Peyer's patch (tissue), 4 donors: ENCODE results near the gene TTC12.

Experiments
- POLR2A ChIP-seq, 2 donors: fragments of 450-650 bp; IDR thresholded peaks; one replicate each; pipeline ENCODE4 v1.5.1; 2017; ENCODE audit warnings: antibody characterized with exemption in 2 of 2, mild to moderate bottlenecking in 2 of 2, moderate library complexity in 2 of 2
- TF ChIP-seq, protein P1 (sequence below), 6 experiments: fragments of 450-650 bp in 4 of 6; fragments of 200-600 bp in 2 of 6; sonication (generic) in 1 of 6; IDR thresholded peaks; one replicate each; pipeline ENCODE4 v1.5.1; 2017 to 2019; ENCODE audit warnings: antibody characterized with exemption in 6 of 6, mild to moderate bottlenecking in 3 of 6, moderate library complexity in 1 of 6

DNA sequence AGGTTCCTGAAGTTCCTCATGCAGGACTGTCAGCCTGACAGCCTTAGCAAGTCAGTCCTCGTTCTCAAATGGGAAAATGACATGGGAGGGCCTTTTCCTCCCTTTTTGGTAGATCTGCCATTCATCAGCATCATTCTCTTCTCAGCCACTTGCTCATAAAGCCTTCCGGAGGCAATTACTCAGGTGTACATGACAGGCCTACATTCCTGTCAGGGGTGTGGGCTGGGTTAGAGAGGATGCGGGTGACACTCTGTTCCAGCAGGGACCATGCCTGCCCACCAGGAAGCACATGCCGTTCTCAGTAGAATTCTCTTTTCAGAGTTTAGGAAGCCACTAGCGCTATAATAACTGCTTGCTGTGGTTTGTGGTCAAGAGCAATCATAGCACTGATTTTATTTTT is 49.0 kb downstream of the TTC12 start:
- TF ChIP-seq, protein P1, sequence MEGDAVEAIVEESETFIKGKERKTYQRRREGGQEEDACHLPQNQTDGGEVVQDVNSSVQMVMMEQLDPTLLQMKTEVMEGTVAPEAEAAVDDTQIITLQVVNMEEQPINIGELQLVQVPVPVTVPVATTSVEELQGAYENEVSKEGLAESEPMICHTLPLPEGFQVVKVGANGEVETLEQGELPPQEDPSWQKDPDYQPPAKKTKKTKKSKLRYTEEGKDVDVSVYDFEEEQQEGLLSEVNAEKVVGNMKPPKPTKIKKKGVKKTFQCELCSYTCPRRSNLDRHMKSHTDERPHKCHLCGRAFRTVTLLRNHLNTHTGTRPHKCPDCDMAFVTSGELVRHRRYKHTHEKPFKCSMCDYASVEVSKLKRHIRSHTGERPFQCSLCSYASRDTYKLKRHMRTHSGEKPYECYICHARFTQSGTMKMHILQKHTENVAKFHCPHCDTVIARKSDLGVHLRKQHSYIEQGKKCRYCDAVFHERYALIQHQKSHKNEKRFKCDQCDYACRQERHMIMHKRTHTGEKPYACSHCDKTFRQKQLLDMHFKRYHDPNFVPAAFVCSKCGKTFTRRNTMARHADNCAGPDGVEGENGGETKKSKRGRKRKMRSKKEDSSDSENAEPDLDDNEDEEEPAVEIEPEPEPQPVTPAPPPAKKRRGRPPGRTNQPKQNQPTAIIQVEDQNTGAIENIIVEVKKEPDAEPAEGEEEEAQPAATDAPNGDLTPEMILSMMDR (IDR thresholded peaks at IDR 0.05), result no peak
- no peak for TF ChIP-seq POLR2A (IDR thresholded peaks at IDR 0.05)
